ENCODE measurements around the gene GALNT18. TPM values are rescaled to one million over a fixed set of nuclear protein-coding genes. Genes with fewer than 3 reads are reported as not detected.
"Not testable (repeated sequence)": the region's sequence is repeated elsewhere in the genome, so short reads cannot be mapped to it uniquely, and the experiment has no call there.

Gene GALNT18
- total and polyA plus RNA-seq, 5 donors: 17.5 to 32.2 (median 21.0) TPM

DNA sequence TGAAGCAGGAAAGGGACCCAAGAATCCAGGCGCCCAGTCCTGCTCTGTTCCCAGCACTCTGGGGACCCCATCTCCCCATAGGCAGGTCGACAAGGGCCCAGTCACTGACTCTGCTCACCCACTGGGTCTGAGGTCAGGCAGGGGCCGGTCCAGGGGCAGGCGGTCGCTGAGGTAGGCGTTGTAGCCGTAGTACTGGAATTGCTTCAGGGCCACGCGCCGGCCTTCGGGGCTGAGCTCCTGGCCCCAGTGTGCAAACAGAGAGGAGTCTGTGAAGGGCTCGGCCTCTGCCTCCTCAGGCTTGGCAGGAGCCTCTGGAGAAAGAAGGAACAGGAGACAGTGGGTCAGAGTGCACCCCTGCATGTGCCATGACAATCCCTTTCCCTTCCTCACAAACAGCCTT, 173.2 kb downstream of the GALNT18 start:
- no peak overlapping the region for H3K4me3 ChIP-seq (ENCODE audit: low read length)
- H3K4me1 ChIP-seq (ENCODE audit: control insufficient read depth, insufficient read depth, low read length): peaks cover 8% of the 10 kb centered on the region
- no peaks in the 10 kb centered on the region for H3K9me3 ChIP-seq (ENCODE audit: control insufficient read depth, low read length)
- 93% methylated on average over 12 of the region's 12 CpGs for WGBS
- intact Hi-C loops (cut with DNase I): no loop called here
- ATAC-seq (no peak), DNase-seq (no peak)
- H3K27me3 ChIP-seq (ENCODE audit: control insufficient read depth, insufficient read depth): no peaks in the 10 kb centered on the region
- H3K27ac ChIP-seq (ENCODE audit: low read length): no peak overlapping the region

DNA sequence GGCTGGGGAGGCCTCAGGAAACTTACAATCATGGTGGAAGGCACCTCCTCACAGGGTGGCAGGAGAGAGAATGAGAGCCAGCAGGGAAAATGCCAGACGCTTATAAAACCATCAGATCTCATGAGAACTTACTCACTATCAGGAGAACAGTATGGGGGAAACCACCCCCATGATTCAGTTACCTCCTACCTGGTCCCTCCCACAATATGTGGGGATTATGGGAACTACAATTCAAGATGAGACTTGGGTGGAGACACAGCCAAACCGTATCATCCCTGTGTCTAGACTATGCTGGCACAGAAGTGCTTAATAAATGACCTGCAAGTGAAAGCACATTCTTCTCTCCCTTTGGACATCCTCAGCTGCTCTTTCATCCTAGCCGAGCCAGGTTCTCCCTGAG, 174.2 kb downstream of the GALNT18 start:
- H3K4me3 ChIP-seq (ENCODE audit: low read length); ATAC-seq; H3K27ac ChIP-seq (ENCODE audit: low read length); intact Hi-C loops (cut with DNase I); DNase-seq; H3K27me3 ChIP-seq (ENCODE audit: control insufficient read depth, insufficient read depth); H3K9me3 ChIP-seq (ENCODE audit: control insufficient read depth, low read length): not testable (repeated sequence)
- 88% methylated on average over 3 of the region's 3 CpGs for WGBS
- peaks cover 14% of the 10 kb centered on the region for H3K4me1 ChIP-seq (ENCODE audit: control insufficient read depth, insufficient read depth, low read length)

DNA sequence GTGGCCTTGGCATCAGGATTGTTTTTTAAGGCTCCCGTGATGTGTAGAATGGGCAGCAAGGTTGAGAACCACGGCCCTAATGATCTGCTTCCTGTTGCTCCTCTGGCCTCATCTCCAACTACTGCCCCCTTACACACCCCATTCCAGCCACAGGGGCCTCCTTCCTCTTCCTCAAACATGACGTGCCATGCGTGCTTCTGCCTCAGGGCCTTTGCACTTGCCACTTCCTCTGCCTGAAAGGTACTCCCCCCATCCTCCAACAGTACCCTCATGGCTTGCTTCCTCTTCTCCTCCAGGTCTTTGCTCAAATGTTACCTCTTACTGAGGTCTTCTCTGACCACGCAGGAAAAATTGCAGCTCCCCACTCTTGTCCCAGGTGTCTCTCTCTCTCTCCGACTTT, 174.8 kb downstream of the GALNT18 start:
- peaks cover 14% of the 10 kb centered on the region for H3K4me1 ChIP-seq (ENCODE audit: control insufficient read depth, insufficient read depth, low read length)
- 82% methylated on average over 6 of the region's 6 CpGs for WGBS
- no peak overlapping the region for H3K4me3 ChIP-seq (ENCODE audit: low read length)
- DNase-seq (no peak), ATAC-seq (no peak)
- H3K9me3 ChIP-seq (ENCODE audit: control insufficient read depth, low read length): no peaks in the 10 kb centered on the region
- H3K27ac ChIP-seq (ENCODE audit: low read length): no peak overlapping the region
- intact Hi-C loops (cut with DNase I): no loop called here
- H3K27me3 ChIP-seq (ENCODE audit: control insufficient read depth, insufficient read depth): no peaks in the 10 kb centered on the region

DNA sequence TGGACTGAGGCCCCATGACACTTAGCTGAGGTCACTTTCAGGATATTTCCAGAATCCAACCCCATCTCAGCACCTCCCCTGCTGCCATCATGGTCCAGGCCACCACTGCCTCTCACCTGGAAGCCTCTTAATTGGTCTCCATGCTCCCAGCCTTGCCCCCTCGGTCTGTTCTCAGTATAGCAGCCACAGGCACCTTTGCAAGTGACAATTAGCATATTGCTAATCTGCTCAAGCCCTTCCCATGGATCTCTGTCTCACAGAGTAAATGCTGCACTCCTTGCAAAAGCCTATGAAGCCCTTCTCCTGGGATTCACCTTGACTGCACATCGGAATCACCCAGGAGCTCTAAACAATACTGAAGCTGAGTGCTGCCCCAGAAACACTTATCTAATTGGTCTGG, 175.2 kb downstream of the GALNT18 start:
- H3K27ac ChIP-seq (ENCODE audit: low read length): no peak overlapping the region
- intact Hi-C loops (cut with DNase I): no loop called here
- H3K4me1 ChIP-seq (ENCODE audit: control insufficient read depth, insufficient read depth, low read length): peaks cover 14% of the 10 kb centered on the region
- ATAC-seq (no peak), DNase-seq (no peak)
- 87% methylated on average over 2 of the region's 2 CpGs for WGBS
- H3K4me3 ChIP-seq (ENCODE audit: low read length): no peak overlapping the region
- no peaks in the 10 kb centered on the region for H3K27me3 ChIP-seq (ENCODE audit: control insufficient read depth, insufficient read depth)
- H3K9me3 ChIP-seq (ENCODE audit: control insufficient read depth, low read length): no peaks in the 10 kb centered on the region

DNA sequence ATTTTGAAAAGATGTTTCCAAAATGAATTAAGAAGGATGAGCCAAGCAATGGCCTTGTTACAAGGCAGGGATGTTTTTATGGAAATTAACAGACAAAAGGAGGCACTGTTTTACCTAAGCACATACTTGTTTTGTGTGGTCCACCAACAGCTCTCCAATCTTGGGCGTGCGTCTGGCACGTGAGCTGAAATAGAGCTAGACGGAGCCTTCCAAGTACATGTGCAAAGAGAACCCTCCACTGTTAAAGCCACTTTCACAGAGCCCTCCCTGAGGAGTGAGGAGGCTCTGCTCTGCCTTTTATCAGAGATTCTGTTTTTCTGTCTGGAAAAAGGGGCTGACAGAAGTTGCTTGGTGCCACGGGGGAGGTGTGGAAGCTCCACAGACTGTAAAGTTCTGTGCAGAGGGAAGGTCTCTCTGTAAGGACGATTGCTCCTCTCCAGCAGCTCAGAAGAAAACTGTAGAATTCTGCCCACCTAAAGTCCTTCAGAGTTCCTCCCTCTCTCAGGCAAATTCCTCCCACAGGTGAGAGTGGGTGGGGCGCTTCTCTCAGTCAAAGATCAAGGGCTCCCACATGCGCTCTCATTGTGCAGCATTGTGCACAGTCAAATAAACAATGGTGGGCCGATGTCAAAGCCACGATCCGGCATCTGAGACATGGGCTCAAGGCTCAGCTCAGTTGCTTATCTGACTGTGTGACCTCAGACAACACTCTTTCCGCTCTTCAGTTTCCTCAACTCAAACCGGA, 176.2 kb downstream of the GALNT18 start:
- Histone ChIP-seq H3K27ac (ENCODE audit: low read length) (no peak overlapping the region), H3K9me3 (ENCODE audit: control insufficient read depth, low read length) (no peaks in the 10 kb centered on the region), H3K4me3 (ENCODE audit: low read length) (no peak overlapping the region), H3K27me3 (ENCODE audit: control insufficient read depth, insufficient read depth) (no peaks in the 10 kb centered on the region), H3K4me1 (ENCODE audit: control insufficient read depth, insufficient read depth, low read length) (peaks cover 14% of the 10 kb centered on the region)
- ATAC-seq (no peak), DNase-seq (no peak)
- intact Hi-C loops (cut with DNase I): no loop called here
- 82% methylated on average over 13 of the region's 13 CpGs for WGBS

DNA sequence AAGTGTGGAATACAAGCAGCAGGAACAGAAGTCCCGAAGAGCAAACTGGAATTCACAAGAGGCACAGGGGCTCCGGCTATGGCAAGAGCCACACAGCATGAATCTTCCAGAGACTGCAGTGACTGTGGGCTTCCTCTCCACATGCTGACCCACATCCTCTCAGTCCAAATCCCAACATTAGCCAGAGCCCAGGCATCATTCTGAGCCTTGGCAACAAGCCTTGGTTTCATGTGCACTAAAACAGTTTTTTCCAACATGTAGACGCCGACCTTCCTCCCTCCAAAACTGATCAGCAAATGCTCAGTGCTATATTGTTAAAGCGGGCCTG, 177.0 kb downstream of the GALNT18 start:
- 31% methylated on average over 5 of the region's 5 CpGs for WGBS
- Histone ChIP-seq H3K9me3 (ENCODE audit: control insufficient read depth, low read length) (no peaks in the 10 kb centered on the region), H3K27me3 (ENCODE audit: control insufficient read depth, insufficient read depth) (no peaks in the 10 kb centered on the region), H3K27ac (ENCODE audit: low read length) (peak overlapping the region; percentile 36), H3K4me1 (ENCODE audit: control insufficient read depth, insufficient read depth, low read length) (peaks cover 14% of the 10 kb centered on the region), H3K4me3 (ENCODE audit: low read length) (no peak overlapping the region)
- intact Hi-C loops (cut with DNase I): no loop called here
- no peak for DNase-seq
- ATAC-seq: peak; percentile 9 to 34

DNA sequence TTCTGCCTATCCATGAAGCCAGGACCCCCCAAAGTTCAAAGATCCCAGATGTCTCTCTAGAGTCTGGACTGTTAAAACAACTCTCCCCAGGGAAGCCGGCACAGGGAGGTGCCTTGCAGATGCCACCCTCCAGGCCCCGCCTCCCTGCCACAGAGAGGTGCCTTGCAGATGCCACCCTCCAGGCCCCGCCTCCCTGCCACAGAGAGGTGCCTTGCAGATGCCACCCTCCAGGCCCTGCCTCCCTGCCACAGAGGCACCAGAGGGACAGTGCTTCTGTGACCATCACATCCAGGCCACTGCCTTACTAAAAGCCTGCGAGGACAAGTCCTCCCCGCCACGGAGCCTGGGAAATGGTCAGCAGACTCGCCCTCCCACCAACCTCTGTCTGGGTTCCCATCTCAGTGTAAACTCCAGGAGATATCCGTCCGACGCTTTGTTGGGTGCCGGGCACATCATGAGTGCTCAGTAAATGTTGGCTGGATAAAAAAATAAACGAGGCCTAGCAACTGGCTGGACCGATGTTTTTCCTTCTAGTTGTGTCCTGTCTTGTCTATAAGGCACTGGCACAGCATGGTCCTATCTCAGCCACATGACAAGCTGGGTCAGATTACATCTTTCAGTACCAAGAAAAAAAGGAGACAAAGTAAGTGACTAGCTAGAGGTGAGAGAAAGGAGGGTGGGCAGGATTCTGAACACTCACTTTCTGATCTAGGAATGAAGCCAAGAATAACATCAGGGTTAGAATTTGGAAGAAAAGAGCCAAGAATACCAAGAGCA, 177.6 kb downstream of the GALNT18 start:
- intact Hi-C loops (cut with DNase I): no loop called here
- peak overlapping the region; percentile 2 for H3K27ac ChIP-seq (ENCODE audit: low read length)
- H3K4me1 ChIP-seq (ENCODE audit: control insufficient read depth, insufficient read depth, low read length): peaks cover 12% of the 10 kb centered on the region
- peak; percentile 69 to 79 for ATAC-seq
- no peaks in the 10 kb centered on the region for H3K9me3 ChIP-seq (ENCODE audit: control insufficient read depth, low read length)
- WGBS: 56% methylated on average over 13 of the region's 13 CpGs
- DNase-seq: peak in 2 of 3 donors; percentile 66 to 70
- no peak overlapping the region for H3K4me3 ChIP-seq (ENCODE audit: low read length)
- no peaks in the 10 kb centered on the region for H3K27me3 ChIP-seq (ENCODE audit: control insufficient read depth, insufficient read depth)

DNA sequence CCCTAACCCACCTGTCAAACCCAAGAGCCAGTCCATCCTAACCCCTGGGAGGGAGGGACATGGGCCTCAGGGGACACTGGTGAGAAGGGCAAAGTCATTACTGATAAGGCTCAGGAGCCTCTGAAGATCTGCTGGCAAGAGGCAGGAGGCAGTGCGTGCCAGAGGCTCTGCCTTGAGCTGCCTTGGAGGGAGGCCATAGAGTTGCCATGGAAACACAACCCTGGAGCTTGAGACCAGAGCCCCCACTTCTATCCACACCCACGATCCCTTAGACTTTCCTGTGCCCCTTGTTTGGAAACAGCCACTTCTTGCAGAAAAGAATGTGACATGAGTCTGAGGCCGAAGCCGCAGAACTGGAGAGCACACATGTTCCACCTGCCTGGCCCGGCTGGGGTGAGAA, 179.0 kb downstream of the GALNT18 start:
- Histone ChIP-seq H3K9me3 (ENCODE audit: control insufficient read depth, low read length) (no peaks in the 10 kb centered on the region), H3K4me3 (ENCODE audit: low read length) (no peak overlapping the region), H3K27me3 (ENCODE audit: control insufficient read depth, insufficient read depth) (no peaks in the 10 kb centered on the region), H3K4me1 (ENCODE audit: control insufficient read depth, insufficient read depth, low read length) (peaks cover 10% of the 10 kb centered on the region), H3K27ac (ENCODE audit: low read length) (no peak overlapping the region)
- 84% methylated on average over 5 of the region's 5 CpGs for WGBS
- intact Hi-C loops (cut with DNase I): no loop called here
- DNase-seq: no peak
- no peak for ATAC-seq

DNA sequence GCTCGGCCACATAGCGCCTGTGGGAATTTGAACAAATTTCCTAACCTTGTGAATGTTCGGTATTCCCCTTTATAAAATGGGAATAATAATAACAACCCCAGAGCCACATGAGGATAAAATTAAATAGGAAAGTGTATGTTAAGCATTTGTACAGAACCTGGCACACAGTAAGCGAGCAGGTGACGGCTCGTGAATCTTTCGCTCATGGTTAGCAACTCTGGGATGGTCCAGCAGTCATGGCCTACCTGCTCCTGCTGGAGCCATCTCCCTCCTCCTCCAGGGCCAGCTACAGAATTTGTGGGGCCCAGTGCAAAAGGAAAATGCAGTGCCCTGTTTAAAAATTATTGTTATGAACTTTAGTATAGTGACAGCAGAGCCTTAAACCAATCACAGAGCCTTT, 180.3 kb downstream of the GALNT18 start:
- Histone ChIP-seq H3K9me3 (ENCODE audit: control insufficient read depth, low read length) (no peaks in the 10 kb centered on the region), H3K4me1 (ENCODE audit: control insufficient read depth, insufficient read depth, low read length) (peaks cover 18% of the 10 kb centered on the region), H3K4me3 (ENCODE audit: low read length) (no peak overlapping the region), H3K27ac (ENCODE audit: low read length) (no peak overlapping the region), H3K27me3 (ENCODE audit: control insufficient read depth, insufficient read depth) (no peaks in the 10 kb centered on the region)
- DNase-seq (no peak), ATAC-seq (no peak)
- intact Hi-C loops (cut with DNase I): no loop called here
- WGBS: 98% methylated on average over 7 of the region's 7 CpGs

DNA sequence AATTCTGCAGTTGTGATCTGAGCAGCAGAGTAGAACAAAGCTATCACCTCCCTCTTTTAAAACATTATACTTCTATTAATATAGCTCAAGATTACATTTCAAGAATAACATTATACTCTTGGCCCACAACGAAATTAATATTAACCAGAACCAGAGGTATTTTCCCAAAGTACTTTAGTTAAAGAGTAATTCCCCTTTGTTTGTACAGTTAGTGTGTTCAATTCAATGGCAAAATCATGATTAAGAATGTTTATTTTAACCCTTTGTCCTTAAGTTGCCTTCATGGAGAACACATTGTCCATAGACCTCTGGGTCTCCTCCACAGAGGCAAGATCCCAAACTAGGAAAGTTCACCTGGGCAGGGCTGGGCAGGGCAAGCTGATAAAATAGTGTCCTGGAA, 180.7 kb downstream of the GALNT18 start:
- Histone ChIP-seq H3K27me3 (ENCODE audit: control insufficient read depth, insufficient read depth) (no peaks in the 10 kb centered on the region), H3K4me1 (ENCODE audit: control insufficient read depth, insufficient read depth, low read length) (peaks cover 20% of the 10 kb centered on the region), H3K4me3 (ENCODE audit: low read length) (no peak overlapping the region), H3K9me3 (ENCODE audit: control insufficient read depth, low read length) (no peaks in the 10 kb centered on the region), H3K27ac (ENCODE audit: low read length) (no peak overlapping the region)
- ATAC-seq (no peak), DNase-seq (no peak)
- intact Hi-C loops (cut with DNase I): no loop called here
- 90% methylated on average over 1 of the region's 1 CpG for WGBS

DNA sequence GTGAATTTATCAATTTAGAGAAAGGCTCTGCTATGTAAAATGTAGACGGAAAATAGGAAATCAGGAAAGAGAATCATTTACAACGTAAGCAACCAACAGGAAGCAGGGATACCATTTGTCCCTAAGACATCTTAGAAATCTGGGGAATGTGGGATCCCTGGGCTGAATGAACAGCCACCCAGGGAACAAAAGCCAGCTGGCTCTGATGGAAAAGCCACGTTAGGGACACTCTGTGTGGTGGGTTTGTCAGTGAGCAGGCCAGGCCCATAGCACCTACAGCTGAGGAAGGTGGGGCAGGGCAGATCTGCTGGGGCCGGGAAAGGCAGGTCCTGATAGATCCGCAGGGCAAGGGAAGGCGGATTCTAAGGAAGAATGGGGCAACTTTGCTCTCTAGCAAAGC, 181.7 kb downstream of the GALNT18 start:
- Histone ChIP-seq H3K4me3 (ENCODE audit: low read length) (no peak overlapping the region), H3K27ac (ENCODE audit: low read length) (no peak overlapping the region), H3K4me1 (ENCODE audit: control insufficient read depth, insufficient read depth, low read length) (peaks cover 20% of the 10 kb centered on the region), H3K27me3 (ENCODE audit: control insufficient read depth, insufficient read depth) (no peaks in the 10 kb centered on the region), H3K9me3 (ENCODE audit: control insufficient read depth, low read length) (no peaks in the 10 kb centered on the region)
- DNase-seq: no peak
- intact Hi-C loops (cut with DNase I): no loop called here
- ATAC-seq: no peak
- 84% methylated on average over 6 of the region's 6 CpGs for WGBS
